ENCODE measurements around the gene LINS1.

DNA sequence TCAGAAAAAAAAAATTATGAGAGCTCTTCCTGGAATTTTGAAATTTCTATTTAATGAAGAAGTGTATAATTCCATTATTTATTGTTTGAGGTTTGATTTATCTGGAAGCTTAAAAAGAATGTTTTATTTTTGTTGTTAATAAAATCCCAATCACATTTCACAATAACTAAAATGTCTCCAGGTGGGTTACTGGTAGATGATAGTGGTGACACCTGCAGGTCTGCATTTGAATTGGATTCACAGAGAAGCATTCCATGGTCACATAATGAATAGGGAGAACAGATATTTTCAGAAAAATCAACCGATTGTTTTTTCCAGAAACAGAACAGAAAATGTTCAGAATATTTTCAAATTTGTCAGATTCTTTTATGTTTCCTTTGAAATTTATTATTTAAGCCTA, 48.7 kb upstream of the LINS1 start:
- TF ChIP-seq, protein P1, sequence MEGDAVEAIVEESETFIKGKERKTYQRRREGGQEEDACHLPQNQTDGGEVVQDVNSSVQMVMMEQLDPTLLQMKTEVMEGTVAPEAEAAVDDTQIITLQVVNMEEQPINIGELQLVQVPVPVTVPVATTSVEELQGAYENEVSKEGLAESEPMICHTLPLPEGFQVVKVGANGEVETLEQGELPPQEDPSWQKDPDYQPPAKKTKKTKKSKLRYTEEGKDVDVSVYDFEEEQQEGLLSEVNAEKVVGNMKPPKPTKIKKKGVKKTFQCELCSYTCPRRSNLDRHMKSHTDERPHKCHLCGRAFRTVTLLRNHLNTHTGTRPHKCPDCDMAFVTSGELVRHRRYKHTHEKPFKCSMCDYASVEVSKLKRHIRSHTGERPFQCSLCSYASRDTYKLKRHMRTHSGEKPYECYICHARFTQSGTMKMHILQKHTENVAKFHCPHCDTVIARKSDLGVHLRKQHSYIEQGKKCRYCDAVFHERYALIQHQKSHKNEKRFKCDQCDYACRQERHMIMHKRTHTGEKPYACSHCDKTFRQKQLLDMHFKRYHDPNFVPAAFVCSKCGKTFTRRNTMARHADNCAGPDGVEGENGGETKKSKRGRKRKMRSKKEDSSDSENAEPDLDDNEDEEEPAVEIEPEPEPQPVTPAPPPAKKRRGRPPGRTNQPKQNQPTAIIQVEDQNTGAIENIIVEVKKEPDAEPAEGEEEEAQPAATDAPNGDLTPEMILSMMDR (IDR thresholded peaks at IDR 0.05): peak; percentile 39
- TF ChIP-seq BCL3 (IDR thresholded peaks at IDR 0.05) (no peak), GATA3 (IDR thresholded peaks at IDR 0.05; ENCODE audit: borderline replicate concordance) (no peak), MAFK (IDR thresholded peaks at IDR 0.05; ENCODE audit: partially characterized antibody) (no peak), HMGXB4 (CRISPR knock-in tag; IDR thresholded peaks at IDR 0.05; ENCODE audit: borderline replicate concordance) (no peak), REST (IDR thresholded peaks at IDR 0.05) (no peak), EP300 (IDR thresholded peaks at IDR 0.05) (no peak), ZFP36 (IDR thresholded peaks at IDR 0.05; ENCODE audit: borderline replicate concordance, partially characterized antibody) (no peak), POLR2A (IDR thresholded peaks at IDR 0.05; ENCODE audit: low read length) (no peak), RAD21 (conservative IDR thresholded peaks at IDR 0.05 in 1 of 2, IDR thresholded peaks at IDR 0.05 in 1 of 2) (peak; percentile 25 to 31; a peak in 3 of 5 replicates), USF2 (IDR thresholded peaks at IDR 0.05) (no peak), RFX5 (IDR thresholded peaks at IDR 0.05) (no peak), POLR2AphosphoS2 (conservative IDR thresholded peaks at IDR 0.05; ENCODE audit: low read length) (no peak)
- TF ChIP-seq, protein P2, sequence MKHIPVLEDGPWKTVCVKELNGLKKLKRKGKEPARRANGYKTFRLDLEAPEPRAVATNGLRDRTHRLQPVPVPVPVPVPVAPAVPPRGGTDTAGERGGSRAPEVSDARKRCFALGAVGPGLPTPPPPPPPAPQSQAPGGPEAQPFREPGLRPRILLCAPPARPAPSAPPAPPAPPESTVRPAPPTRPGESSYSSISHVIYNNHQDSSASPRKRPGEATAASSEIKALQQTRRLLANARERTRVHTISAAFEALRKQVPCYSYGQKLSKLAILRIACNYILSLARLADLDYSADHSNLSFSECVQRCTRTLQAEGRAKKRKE (CRISPR knock-in tag; IDR thresholded peaks at IDR 0.05; ENCODE audit: low read depth): no peak
